ENCODE measurements around the gene GTF2H1. TPM values are rescaled to one million over a fixed set of nuclear protein-coding genes. Genes with fewer than 3 reads are reported as not detected.
A peak's percentile ranks its signal among the peaks of the same experiment; 100 is the strongest.

Gene GTF2H1
- total RNA-seq, 2 experiments from 2014 or later: 15.1 to 17.7 TPM

- ChIA-PET POLR2A (no interaction called here), CTCF (interaction anchor here (0.7 kb wide), 1 partner anchor 68 kb away, joined by 3 read pairs; no protein-coding TSS in a partner anchor)
- peaks cover 17% of the 10 kb centered on the region for H3K36me3 ChIP-seq (ENCODE audit: insufficient read depth, low read length)
- H3K4me1 Mint-ChIP-seq (ENCODE audit: low read depth): peaks cover 11% of the 10 kb centered on the region
- no peaks in the 10 kb centered on the region for H3K9me3 ChIP-seq (ENCODE audit: control insufficient read depth in 1 of 2, insufficient read depth in 1 of 2, low read length in 2 of 2)
- ATAC-seq (ENCODE audit: poor library complexity): no peak
- no peak overlapping the region for H3K4me3 Mint-ChIP-seq
- H3K27me3 Mint-ChIP-seq: no peaks in the 10 kb centered on the region
- peak overlapping the region; percentile 13 for H3K27ac Mint-ChIP-seq
- H3K27ac ChIP-seq (ENCODE audit: low read depth in 1 of 2, low read length in 2 of 2): no peak overlapping the region
- no peak for DNase-seq
- H3K4me3 ChIP-seq (ENCODE audit: low read length): no peak overlapping the region
- intact Hi-C loops (cut with DNase I, micrococcal nuclease): no loop called here
- no peaks in the 10 kb centered on the region for H3K4me1 ChIP-seq (ENCODE audit: insufficient read depth, low read length)
- H3K9me3 Mint-ChIP-seq: no peaks in the 10 kb centered on the region
- TF ChIP-seq CTCF (IDR thresholded peaks at IDR 0.05): no peak
- H3K36me3 Mint-ChIP-seq (ENCODE audit: low read depth): peaks cover 19% of the 10 kb centered on the region
- no peaks in the 10 kb centered on the region for H3K27me3 ChIP-seq (ENCODE audit: control insufficient read depth in 1 of 2, insufficient read depth in 2 of 2, low read length in 2 of 2)
Observed at GRCh38 chr11:18371279-18371678, 48.9 kb downstream of the GTF2H1 start.

- Histone ChIP-seq H3K27ac (ENCODE audit: low read depth in 1 of 2, low read length in 2 of 2) (no peak overlapping the region), H3K4me3 (ENCODE audit: low read length) (no peak overlapping the region), H3K36me3 (ENCODE audit: insufficient read depth, low read length) (peaks cover 9% of the 10 kb centered on the region), H3K27me3 (ENCODE audit: control insufficient read depth in 1 of 2, insufficient read depth in 2 of 2, low read length in 2 of 2) (no peaks in the 10 kb centered on the region), H3K4me1 (ENCODE audit: insufficient read depth, low read length) (no peaks in the 10 kb centered on the region), H3K9me3 (ENCODE audit: control insufficient read depth in 1 of 2, insufficient read depth in 1 of 2, low read length in 2 of 2) (no peaks in the 10 kb centered on the region)
- H3K36me3 Mint-ChIP-seq (ENCODE audit: low read depth): peaks cover 10% of the 10 kb centered on the region
- ATAC-seq (ENCODE audit: poor library complexity): no peak
- H3K4me1 Mint-ChIP-seq (ENCODE audit: low read depth): peaks cover 6% of the 10 kb centered on the region
- no peaks in the 10 kb centered on the region for H3K9me3 Mint-ChIP-seq
- no peak overlapping the region for H3K4me3 Mint-ChIP-seq
- intact Hi-C loops (cut with DNase I, micrococcal nuclease): no loop called here
- no peak for TF ChIP-seq CTCF (IDR thresholded peaks at IDR 0.05)
- no peak overlapping the region for H3K27ac Mint-ChIP-seq
- CTCF ChIA-PET: no interaction called here
- DNase-seq: no peak
- no peaks in the 10 kb centered on the region for H3K27me3 Mint-ChIP-seq
- POLR2A ChIA-PET: interaction anchor here (3.3 kb wide), 1 partner anchor 23 kb away, joined by 9 read pairs; the partner anchor contains the start of gene LDHA
Observed at GRCh38 chr11:18372201-18372600, 49.8 kb downstream of the GTF2H1 start.

DNA sequence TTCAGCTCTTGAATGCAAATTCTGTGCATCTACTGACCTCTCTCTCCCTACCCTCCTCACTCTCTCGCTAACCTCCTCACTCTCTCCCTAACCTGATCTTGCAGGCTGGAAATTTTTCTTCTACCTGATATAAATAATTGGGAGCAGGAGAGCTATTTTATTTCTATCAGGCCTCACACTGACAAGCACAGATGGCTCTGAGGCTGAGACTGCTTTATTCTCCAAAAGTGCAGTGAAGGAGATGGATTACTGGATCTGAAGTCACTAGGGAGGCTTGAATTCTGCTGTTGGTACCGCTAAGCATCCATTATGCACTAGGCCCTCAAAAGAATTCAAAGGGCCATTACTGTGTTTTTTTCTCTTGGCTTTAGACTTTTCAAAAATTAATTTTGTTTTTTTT is 52.6 kb downstream of the GTF2H1 start:
- CTCF ChIA-PET: no interaction called here
- no peak overlapping the region for H3K27ac ChIP-seq (ENCODE audit: low read depth in 1 of 2, low read length in 2 of 2)
- no peaks in the 10 kb centered on the region for H3K4me1 Mint-ChIP-seq (ENCODE audit: low read depth)
- no peaks in the 10 kb centered on the region for H3K4me1 ChIP-seq (ENCODE audit: insufficient read depth, low read length)
- H3K27me3 ChIP-seq (ENCODE audit: control insufficient read depth in 1 of 2, insufficient read depth in 2 of 2, low read length in 2 of 2): no peaks in the 10 kb centered on the region
- H3K36me3 Mint-ChIP-seq (ENCODE audit: low read depth): peaks cover 6% of the 10 kb centered on the region
- no peak for TF ChIP-seq CTCF (IDR thresholded peaks at IDR 0.05)
- no peak overlapping the region for H3K4me3 Mint-ChIP-seq
- no peaks in the 10 kb centered on the region for H3K9me3 Mint-ChIP-seq
- H3K36me3 ChIP-seq (ENCODE audit: insufficient read depth, low read length): no peaks in the 10 kb centered on the region
- no peak for DNase-seq
- no peak overlapping the region for H3K4me3 ChIP-seq (ENCODE audit: low read length)
- POLR2A ChIA-PET: interaction anchor here (3.3 kb wide), 1 partner anchor 20 kb away, joined by 9 read pairs; the partner anchor contains the start of gene LDHA
- H3K27ac Mint-ChIP-seq: no peak overlapping the region
- ATAC-seq (ENCODE audit: poor library complexity): no peak
- no peaks in the 10 kb centered on the region for H3K9me3 ChIP-seq (ENCODE audit: control insufficient read depth in 1 of 2, insufficient read depth in 1 of 2, low read length in 2 of 2)
- no peaks in the 10 kb centered on the region for H3K27me3 Mint-ChIP-seq
- intact Hi-C loops (cut with DNase I, micrococcal nuclease): no loop called here

Data from CD4-positive, alpha-beta T cell (primary cell).